Activated CD8-positive, alpha-beta memory T cell treated with anti-CD3 and anti-CD28 coated beads for 24 hours (primary cell): ENCODE measurements around the gene RYR2.
"Not testable (repeated sequence)": the region's sequence is repeated elsewhere in the genome, so short reads cannot be mapped to it uniquely, and the experiment has no call there.

Experiments
- DNase-seq: peaks from one replicate; pipeline ENCODE4 v3.0.0-alpha.2; 2020

The RYR2 gene

DNA sequence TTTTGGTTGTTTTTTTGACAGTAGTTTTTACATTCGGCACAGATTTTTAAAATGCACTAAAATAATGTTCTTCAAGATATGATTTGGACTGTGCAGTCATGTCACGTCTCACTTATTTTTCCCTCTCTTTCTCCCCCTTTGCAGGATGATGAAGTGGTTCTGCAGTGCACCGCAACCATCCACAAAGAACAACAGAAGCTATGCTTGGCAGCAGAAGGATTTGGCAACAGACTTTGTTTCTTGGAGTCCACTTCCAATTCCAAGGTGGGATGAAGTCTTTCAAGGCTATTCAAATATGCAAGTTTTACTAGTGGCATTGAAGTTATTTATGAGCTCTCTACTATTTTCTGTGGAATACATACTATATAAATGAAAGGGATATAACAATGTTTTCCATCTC lies 228.4 kb downstream of the RYR2 start:
- no peak for DNase-seq

- not testable (repeated sequence) for DNase-seq
Observed at GRCh38 chr1:237277994-237278393, 236.0 kb downstream of the RYR2 start.

- DNase-seq: no peak
Observed at GRCh38 chr1:237279629-237280028, 237.6 kb downstream of the RYR2 start.

DNA sequence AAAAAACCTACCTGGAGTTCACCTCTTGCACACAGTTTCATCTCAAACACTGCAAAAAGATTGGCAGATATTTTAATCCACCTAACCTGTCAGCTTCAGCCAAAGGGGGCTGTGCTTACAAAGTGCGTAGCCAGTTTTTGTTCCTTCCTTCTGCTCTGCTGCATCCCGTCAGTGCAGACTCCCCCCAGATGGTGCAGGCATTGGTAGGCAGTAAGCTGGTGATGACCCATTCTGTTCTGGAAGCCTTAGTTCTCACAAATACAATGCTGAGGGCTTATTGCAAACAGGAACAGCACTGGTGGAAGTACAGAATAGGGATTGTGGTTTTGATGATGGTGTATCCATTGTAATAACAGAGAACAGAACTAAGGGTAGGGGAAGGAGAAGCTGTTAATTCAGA lies 239.5 kb downstream of the RYR2 start:
- no peak for DNase-seq

GRCh38 chr1:237282208-237282783 lies 240.3 kb downstream of the RYR2 start:
- no peak for DNase-seq

DNA sequence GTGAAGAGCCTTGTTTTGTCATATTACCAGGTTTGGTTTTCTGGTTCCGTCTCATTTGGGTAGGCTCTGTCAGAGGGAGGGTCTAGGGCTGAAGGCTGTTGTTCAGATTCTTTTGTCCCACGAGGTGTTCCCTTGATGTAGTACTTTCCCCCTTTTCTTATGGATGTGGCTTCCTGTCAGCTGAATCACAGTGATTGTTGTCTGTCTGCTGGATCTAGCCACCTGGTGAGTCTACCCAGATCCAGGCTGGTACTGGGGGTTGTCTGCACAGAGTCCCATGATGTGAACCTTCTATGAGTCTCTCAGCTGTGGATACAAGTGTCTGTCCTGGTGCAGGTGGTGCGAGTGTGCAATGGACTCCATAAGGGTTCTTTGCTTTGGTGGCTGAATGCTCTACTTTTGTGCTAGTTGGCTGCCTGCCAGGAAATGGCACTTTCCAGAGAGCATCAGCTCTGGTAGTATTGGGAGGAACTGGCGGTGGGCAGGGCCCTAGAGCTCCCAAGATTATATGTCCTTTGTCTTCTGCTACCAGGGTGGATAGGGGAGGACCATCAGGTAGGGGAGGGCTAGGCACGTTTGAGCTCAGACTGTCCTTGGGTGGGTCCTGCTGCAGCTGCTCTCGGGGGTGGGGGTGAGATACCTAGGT lies 246.0 kb downstream of the RYR2 start:
- no peak for DNase-seq

DNA sequence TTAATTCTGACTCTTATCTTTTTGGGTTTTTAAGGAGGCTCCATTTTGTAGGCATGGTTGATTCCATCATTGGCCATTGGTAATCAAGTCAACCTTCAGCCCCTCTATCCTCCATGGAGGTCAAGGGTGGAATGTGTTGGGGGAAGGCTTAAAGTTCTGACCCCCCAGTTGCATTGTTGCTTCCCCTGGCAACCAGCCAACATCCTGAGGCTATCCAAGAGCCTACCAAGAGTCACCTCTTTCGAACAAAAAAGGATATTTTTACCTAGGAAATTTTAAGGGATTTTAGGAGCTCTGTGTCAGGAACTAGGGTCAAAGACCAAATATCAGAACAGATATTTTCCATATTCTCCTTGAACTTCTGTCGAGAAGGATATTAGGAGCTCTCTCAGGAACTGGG lies 251.8 kb downstream of the RYR2 start:
- no peak for DNase-seq

GRCh38 chr1:237296861-237297260 lies 254.9 kb downstream of the RYR2 start:
- DNase-seq: no peak

- no peak for DNase-seq
Observed at GRCh38 chr1:237300642-237301041, 258.7 kb downstream of the RYR2 start.

GRCh38 chr1:237303929-237304328 lies 261.9 kb downstream of the RYR2 start:
- no peak for DNase-seq

DNA sequence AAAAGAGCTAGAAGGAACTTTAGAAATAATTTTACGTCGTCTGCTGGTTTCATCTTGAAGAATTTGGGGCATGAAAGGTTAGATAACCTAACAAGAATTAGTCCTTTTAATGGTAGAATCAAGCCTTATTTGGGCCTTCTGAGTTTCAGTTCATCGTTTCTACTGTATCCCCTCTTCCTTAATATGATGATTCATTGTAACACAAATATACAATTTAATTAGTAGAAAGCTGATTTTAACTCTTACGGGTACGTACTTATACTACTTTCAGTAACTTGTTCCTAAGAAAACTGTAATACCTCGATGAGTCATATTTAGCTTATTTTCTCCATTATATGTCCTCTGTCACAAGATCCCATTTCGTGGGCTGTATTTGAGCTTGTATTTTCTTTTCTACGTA lies 264.7 kb downstream of the RYR2 start:
- no peak for DNase-seq

GRCh38 chr1:237309595-237310118 lies 267.7 kb downstream of the RYR2 start:
- no peak for DNase-seq

GRCh38 chr1:237316352-237316751 lies 274.4 kb downstream of the RYR2 start:
- DNase-seq: no peak

- no peak for DNase-seq
Observed at GRCh38 chr1:237318748-237319147, 276.8 kb downstream of the RYR2 start.

- DNase-seq: no peak
Observed at GRCh38 chr1:237320890-237321289, 278.9 kb downstream of the RYR2 start.

DNA sequence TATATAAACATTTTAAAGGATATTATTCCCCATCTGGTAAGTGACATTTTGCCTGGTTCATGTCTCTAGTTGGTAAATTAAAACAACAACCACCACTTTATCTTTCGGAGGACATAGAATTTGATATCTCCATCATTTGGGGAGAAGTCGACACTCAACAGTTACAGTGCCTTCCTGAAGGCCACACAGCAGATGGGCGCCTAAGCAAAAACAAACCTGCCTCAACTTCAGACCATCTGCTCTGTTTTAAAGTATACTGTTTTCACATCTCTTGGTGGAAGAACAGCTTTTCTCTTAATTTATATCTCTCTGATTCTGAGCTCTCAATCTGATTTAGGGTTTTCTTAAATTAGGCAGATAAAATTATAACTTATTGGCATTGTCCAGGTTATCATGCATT lies 282.2 kb downstream of the RYR2 start:
- DNase-seq: no peak

- DNase-seq: no peak
Observed at GRCh38 chr1:237327061-237327460, 285.1 kb downstream of the RYR2 start.

- DNase-seq: no peak
Observed at GRCh38 chr1:237340892-237341291, 298.9 kb downstream of the RYR2 start.

DNA sequence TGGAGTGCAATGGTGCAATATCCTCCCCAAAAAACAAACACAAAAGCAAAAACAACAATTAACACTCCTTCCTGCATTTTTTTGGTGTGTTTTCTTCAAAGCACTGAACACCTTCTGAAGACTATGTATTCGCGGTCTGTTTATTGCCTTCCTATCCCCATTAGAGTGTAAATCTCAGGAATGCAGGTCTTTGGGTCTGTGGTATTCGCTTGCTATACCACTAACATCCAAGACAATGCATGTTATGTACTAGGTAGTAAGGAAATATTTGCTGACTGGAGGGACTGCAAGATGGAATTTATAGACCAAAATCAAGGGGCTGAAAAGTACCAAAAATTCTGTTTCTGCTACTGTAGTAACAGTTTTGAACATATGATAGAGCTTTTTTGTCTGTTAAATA lies 299.4 kb downstream of the RYR2 start:
- DNase-seq: no peak

- DNase-seq: no peak
Observed at GRCh38 chr1:237342730-237343129, 300.7 kb downstream of the RYR2 start.

DNA sequence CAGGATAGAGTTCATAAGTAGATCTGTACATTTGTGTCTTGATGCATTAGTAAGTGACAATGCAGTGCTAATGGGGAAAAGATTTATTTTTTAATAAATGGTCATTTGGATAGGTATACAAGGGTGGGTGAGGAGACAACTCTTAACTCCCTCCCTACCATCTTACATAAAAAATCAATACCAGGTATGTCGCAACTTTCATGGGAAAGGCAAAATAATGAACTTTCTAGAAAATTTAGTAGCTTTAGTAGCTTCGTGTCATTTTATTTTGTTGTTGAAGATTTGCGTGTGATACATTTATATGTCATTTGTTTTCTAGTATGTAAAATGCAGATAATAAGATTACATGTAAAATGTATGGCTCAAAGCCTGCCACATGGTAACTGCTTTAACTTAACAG lies 310.8 kb downstream of the RYR2 start:
- no peak for DNase-seq

GRCh38 chr1:237353918-237354317 lies 311.9 kb downstream of the RYR2 start:
- DNase-seq: no peak

- DNase-seq: no peak
Observed at GRCh38 chr1:237355022-237355421, 313.0 kb downstream of the RYR2 start.

DNA sequence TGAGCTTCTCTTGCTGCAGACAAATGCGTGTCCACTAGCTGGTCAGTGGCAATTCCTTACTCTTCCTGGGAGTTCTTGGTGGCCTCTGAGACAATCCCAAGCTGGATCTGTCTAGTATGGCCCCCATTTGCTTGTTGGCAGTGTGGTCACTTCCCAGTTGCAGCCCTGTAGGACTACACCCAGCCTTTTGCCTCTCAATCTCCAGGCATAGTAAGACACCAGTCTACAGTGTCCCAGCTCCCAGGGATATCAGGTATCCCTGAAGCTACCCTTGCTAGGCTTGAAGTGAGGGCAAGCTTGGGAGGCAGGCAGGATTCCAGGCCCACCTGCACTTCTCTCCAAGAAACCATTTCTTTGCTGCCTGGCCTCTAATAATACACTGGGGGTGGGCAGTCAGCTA lies 316.6 kb downstream of the RYR2 start:
- DNase-seq: no peak

DNA sequence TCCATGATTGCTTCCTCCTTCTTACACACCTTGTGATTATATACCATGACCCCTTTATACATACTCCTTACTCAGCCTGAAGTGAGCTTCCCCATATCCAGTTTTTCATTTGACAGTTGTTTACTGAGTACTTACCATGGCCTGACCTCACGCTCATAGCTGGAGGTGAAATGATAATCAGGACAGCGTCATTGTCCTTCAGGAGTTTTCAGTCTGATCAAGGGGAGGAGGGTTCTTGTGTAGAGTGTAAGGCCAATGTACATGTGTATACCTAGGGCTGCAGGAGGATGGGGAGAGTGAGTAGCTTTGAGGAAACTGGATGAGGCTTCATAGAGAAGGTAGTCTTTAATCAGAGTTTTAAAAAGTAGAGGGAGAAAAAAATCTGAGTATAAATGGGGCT lies 325.8 kb downstream of the RYR2 start:
- no peak for DNase-seq
